Lower leg skin (tissue), 3 donors: ENCODE measurements around the gene SYT1.

ENCODE experiments used
- CTCF ChIP-seq, 3 donors: fragments of 450-650 bp; IDR thresholded peaks; one replicate each; pipeline ENCODE4 v1.5.1; 2016; ENCODE audit warnings: antibody characterized with exemption in 3 of 3, mild to moderate bottlenecking in 3 of 3, moderate library complexity in 2 of 3
- POLR2A ChIP-seq, 2 donors: fragments of 450-650 bp; IDR thresholded peaks; one replicate each; pipeline ENCODE4 v1.6.1; 2016 to 2017; ENCODE audit warnings: antibody characterized with exemption in 2 of 2, mild to moderate bottlenecking in 1 of 2, moderate library complexity in 1 of 2

GRCh38 chr12:78864870-78865463 is 393 bp downstream of the SYT1 start:
- TF ChIP-seq CTCF (IDR thresholded peaks at IDR 0.05) (no peak), POLR2A (IDR thresholded peaks at IDR 0.05) (no peak)
